ENCODE measurements around the gene FCN3. TPM values are rescaled to one million over a fixed set of nuclear protein-coding genes. Genes with fewer than 3 reads are reported as not detected.
"Not testable (repeated sequence)": the region's sequence is repeated elsewhere in the genome, so short reads cannot be mapped to it uniquely, and the experiment has no call there.

The FCN3 gene
- polyA plus RNA-seq (ENCODE audit: insufficient read length): 0.32 TPM

DNA sequence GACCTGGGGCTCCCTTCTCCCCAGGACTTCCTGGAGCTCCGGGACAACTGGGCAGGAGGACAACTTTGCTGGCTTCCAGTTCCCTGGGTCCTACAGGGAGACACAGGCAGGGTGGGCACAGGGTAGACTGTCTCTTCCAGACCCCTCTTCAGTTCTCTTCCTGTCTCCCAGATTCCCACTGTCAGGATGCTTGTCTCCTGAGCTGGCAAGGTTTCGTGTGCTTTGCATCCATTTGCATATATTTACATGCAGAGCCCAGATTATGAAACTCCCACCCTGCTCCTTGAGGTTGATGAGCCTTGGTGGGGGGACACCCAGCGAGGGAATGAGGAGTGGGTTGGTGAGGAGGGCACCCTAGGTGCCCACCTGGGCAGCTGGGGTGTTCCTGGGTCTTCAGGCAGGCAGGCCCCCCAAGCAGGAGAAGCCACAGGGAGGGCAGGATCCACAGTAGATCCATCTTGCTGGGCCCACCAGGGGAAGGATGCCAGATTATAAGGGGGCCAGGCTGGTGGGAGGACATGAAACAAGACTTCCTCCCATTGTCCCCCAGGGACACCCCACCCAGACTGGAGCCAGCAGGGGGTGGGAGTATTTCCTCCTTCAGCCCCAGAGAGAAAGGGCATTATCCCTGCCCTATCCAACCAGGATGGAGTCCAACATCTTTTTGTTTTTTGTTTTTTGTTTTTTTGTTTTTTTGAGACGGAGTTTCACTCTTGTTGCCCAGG lies at the start of gene FCN3:
FCN3 (minus strand) TSS at position 463 of the 725 bp plus-strand sequence; CDS start at position 457, 6 bp downstream.
- no peak for DNase-seq (ENCODE audit: low read depth)

GRCh38 chr1:27423709-27424108 lies 49.1 kb upstream of the FCN3 start:
- no peak for DNase-seq (ENCODE audit: low read depth)

GRCh38 chr1:27418326-27419185 lies 43.9 kb upstream of the FCN3 start:
- DNase-seq (ENCODE audit: low read depth): peak; percentile 72

DNA sequence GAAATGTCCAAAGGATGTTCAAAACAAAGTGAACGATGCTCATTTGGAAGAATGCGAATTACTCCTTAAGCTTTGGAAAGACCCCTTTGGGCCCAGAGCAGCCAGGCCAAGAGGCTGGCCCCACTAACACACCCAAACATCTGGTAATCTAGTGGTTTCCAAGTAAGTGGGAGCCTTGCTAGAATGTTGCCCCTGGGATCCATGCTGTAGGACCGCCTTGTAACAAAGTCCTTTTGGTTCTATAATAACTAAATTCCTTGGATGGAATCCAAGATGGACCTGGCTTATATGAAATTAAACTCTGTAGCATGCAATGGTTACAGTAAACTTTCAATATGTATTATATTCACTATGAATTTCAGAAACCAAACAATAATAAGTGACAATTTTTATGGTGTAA lies 43.1 kb upstream of the FCN3 start:
- DNase-seq (ENCODE audit: low read depth): no peak

GRCh38 chr1:27416387-27417111 lies 41.9 kb upstream of the FCN3 start:
- DNase-seq (ENCODE audit: low read depth): no peak

GRCh38 chr1:27414091-27414490 lies 39.5 kb upstream of the FCN3 start:
- DNase-seq (ENCODE audit: low read depth): no peak

GRCh38 chr1:27413004-27413403 lies 38.4 kb upstream of the FCN3 start:
- DNase-seq (ENCODE audit: low read depth): no peak

GRCh38 chr1:27412502-27412901 lies 37.9 kb upstream of the FCN3 start:
- no peak for DNase-seq (ENCODE audit: low read depth)

GRCh38 chr1:27410709-27411108 lies 36.1 kb upstream of the FCN3 start:
- DNase-seq (ENCODE audit: low read depth): no peak

DNA sequence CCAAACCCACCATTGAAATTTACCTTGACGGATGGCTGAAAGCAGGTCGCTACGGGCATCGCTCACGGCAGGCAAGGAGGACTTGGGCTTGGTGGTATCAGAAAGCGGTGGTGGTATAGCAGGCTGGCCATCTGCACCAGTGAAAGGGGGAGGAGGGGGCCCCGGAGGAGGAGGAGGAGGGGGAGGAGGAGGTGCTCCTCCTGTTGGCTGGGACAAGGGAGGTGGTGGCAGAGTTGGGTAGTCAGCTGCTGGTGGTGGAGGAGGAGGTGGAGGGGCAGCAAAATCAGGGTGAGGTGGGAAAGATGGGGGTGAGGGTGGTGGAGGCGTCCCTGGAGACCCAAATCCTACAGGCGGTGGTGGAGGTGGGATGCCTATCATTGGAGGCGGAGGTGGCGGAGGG lies 35.0 kb upstream of the FCN3 start:
- no peak for DNase-seq (ENCODE audit: low read depth)

DNA sequence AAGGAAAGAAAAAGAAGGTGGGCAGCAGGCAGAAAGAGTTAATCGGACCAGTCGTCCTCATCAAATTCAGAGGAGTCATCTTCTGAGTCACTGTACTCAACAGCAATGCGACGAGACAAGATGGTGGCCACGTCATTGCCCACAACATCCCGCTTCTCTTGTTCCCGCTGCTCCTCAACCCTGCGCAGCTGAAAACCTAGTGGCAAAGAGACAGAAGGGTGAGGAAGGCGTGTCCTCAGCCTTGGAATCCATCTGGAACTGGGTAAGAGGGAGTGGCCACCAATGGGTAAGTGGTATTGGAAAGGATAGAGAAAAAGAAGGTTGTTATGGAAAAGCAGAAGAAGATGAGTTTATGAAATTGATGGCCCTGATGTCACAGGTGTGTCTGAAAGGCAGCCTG lies 33.5 kb upstream of the FCN3 start:
- no peak for DNase-seq (ENCODE audit: low read depth)

DNA sequence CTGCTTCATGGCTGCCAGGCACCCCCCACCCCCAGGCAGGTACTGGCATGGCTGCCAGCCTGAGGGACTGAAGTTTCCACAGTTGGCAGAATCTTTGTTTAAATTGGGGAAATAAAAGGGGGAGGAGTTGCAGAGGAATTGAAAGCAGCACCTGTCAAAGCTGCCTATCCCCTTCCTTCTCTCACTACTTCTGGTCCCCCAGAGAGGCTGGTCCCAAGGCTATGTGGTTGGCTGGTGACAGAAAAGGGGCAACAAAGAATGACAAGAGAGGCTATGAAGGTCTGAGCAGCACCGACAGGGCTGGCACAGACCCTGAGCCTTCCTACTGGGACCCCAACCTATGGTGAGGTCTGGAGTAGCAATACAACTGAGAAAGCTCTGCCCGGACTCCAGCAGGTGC lies 32.2 kb upstream of the FCN3 start:
- DNase-seq (ENCODE audit: low read depth): not testable (repeated sequence)

DNA sequence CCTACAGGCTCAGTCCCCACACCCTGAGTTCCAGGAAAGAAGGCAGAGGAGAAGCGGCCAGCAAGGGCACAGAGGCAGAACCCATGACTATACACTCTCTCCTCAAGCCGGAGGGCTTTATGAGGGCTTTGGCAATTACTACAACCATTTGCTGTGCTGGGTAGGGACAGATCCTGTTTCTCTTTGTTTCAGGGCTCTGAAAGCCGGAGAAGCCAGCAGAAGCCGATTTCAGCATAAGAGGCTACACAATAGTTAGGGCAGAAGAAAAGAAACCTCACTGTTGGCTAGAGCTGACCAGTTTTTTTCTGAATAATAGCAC lies 31.7 kb upstream of the FCN3 start:
- no peak for DNase-seq (ENCODE audit: low read depth)

DNA sequence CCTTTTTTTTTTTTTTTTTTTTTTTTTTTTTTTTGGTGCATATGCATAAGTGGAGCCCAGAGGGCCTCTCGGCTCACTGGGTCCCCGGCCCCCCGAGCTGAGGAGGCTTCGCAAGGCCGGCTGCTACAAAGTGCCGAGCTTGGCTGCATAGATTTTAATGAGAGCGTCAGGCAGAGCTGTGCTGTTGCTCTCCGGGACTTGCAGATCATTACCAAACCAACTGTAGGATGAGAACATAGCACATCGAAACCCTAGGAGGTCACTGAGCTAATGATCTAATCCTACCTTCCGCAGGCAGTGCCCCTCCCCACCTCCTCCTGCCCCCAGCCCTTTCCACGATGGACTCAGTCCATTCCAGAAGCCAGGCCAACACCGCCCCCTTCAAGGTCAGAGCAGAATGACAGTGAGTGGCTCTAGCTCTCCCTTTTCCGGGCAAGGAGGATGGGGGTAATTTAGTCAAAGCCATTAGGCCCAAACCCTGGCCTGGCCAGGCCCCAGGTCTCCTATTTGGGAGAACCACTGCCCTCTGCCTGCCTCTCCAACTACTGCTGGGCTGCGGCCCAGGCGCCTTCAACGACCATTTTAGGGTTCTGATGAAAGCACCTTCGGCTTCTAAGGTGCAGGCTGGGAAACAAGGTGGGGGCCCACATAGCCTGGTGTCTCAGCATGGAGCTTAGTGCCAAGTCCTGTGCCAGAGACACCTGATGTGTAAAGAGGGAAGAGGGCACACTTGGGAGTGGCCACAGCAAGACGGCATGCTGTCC lies 31.2 kb upstream of the FCN3 start:
- DNase-seq (ENCODE audit: low read depth): not testable (repeated sequence)

- no peak for DNase-seq (ENCODE audit: low read depth)
Observed at GRCh38 chr1:27405074-27405473, 30.4 kb upstream of the FCN3 start.

DNA sequence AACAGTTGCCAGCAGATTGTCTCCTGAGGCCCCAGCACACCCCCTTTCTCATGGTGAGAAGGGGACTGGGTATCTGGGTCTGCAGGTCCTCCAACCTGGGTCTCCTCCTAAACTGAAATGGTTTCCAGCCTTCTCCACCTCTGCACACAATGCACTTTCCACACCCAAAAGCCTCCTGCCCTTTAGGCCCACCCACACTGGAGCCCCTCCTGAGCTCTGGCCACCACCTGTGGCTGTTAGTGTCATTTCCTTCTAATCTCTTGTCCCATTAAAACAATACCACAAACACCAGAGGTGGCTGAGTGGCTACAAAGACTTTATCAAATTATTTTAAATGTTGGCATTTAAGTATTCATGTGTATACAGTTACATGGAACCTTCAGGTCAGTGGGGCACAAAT lies 29.3 kb upstream of the FCN3 start:
- DNase-seq (ENCODE audit: low read depth): no peak

- no peak for DNase-seq (ENCODE audit: low read depth)
Observed at GRCh38 chr1:27403065-27403726, 28.6 kb upstream of the FCN3 start.

- DNase-seq (ENCODE audit: low read depth): no peak
Observed at GRCh38 chr1:27402349-27402754, 27.7 kb upstream of the FCN3 start.

DNA sequence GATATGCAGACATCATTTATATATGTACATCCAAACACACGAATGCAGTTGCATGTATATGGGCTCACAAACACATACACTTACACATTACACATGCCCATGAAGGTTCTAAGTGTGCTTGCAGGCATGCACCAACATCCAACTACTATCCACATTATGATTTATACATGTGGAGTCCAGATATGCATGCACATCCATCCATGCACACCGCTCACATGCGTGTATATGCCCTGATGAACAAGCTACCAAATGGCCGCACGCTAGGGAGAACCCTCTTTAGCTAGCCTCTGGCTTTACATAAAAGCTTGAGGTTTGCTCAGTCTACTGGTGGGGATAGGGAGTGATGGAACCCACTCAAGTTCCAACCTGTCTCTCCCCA lies 26.3 kb upstream of the FCN3 start:
- no peak for DNase-seq (ENCODE audit: low read depth)

- DNase-seq (ENCODE audit: low read depth): no peak
Observed at GRCh38 chr1:27400082-27400962, 25.7 kb upstream of the FCN3 start.

Data from forelimb muscle (tissue), 1 donor.